ELR (cell line): Measurements from ENCODE around the gene FANCM.
A peak's percentile ranks its signal among the peaks of the same experiment; 100 is the strongest.

Source experiments
- DNase-seq: peaks from one replicate; pipeline ENCODE4 v3.0.0-alpha.2; 2015; ENCODE audit warnings: low read depth

The FANCM gene

GRCh38 chr14:45242706-45243105, 107.0 kb downstream of the FANCM start:
- no peak for DNase-seq

- no peak for DNase-seq
These were observed 110.4 kb downstream of the FANCM start for GRCh38 chr14:45246151-45246550.

GRCh38 chr14:45246691-45247090, 111.0 kb downstream of the FANCM start:
- DNase-seq: no peak

DNA sequence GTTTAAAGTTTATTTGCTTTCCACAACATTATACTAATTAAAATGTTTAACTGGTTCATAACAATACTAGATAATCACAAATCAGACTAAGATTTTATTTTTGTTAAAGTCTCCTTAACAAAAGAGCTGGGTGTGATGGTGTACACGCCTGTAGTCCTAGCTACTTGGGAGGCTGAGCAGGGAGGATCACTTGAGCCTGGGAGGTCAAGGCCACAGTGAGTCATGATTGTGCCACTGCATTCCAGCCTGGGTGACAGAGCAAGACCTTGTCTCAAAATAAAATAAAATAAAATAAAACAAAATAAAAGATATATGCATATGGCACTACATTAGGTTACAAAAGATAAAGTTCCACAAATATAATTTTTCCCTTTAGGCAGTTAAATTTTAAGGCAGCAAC, 111.7 kb downstream of the FANCM start:
- peak; percentile 43 for DNase-seq

DNA sequence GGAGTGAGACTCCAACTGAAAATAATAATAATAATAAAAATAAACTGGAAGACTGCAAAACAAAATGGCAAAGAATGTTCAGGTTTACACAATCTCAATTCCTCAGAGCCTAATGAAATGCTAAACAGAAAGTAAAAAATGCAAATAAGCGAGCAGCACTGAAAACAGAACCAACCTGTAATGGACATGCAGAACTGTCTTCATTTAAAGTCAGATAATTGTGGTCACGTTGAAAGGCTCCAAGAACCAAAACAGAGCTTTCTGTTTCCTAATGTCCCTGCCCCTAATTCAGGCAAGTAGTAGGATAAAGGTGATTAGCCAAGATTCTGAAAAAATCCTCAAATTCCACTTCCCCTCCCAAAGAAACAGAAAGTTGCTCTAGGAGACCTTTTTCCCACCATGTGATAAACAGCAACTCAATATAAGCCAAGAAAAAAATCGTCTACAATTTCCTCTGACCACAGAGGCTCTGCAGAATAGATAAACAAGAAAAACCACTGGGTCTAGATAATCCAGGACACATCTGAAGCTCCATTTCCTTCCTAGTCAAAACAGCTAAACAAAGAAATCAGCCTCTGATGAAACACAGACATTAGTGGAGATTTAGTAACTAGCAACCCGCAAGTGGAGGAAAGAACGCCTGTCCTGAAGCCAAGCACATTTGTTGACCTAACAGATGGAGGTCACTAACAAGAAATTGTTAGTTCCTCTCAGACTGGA, 114.3 kb downstream of the FANCM start:
- DNase-seq: peak; percentile 71
